Uterus (tissue), 2 donors: Measurements from ENCODE around the gene INSIG1.

Experiments
- POLR2A ChIP-seq, 2 donors: fragments of 450-650 bp; IDR thresholded peaks; one replicate each; pipeline ENCODE4 v1.6.1; 2016; ENCODE audit warnings: antibody characterized with exemption in 2 of 2, mild to moderate bottlenecking in 1 of 2, moderate library complexity in 1 of 2
- TF ChIP-seq, protein P1 (sequence below), 4 experiments: fragments of 200-600 bp in 2 of 4; fragments of 450-650 bp in 2 of 4; sonication (generic) in 2 of 4; IDR thresholded peaks; one replicate each; pipeline ENCODE4 v1.5.1; 2016 to 2019; ENCODE audit warnings: antibody characterized with exemption in 4 of 4, mild to moderate bottlenecking in 2 of 4, moderate library complexity in 1 of 4

DNA sequence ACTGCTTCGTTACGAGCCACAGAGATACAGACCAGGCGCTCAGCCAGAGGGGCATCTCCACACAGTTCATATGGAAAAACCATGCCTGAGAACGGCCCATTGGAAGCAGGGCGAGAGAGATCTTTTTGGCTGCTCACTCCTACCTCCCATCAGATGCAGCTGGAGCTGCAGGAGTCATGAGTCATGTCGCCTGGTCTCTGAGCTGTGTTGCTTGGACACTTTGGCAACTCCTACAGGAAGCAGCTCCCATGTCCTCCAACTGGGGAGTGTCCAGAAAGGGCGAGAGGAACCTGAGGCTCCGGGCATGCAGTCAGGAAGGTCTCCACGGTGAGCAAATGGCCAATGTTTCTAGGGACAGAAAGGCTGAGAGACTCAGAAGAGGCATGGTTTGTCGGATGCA, 24.9 kb downstream of the INSIG1 start:
- TF ChIP-seq, protein P1, sequence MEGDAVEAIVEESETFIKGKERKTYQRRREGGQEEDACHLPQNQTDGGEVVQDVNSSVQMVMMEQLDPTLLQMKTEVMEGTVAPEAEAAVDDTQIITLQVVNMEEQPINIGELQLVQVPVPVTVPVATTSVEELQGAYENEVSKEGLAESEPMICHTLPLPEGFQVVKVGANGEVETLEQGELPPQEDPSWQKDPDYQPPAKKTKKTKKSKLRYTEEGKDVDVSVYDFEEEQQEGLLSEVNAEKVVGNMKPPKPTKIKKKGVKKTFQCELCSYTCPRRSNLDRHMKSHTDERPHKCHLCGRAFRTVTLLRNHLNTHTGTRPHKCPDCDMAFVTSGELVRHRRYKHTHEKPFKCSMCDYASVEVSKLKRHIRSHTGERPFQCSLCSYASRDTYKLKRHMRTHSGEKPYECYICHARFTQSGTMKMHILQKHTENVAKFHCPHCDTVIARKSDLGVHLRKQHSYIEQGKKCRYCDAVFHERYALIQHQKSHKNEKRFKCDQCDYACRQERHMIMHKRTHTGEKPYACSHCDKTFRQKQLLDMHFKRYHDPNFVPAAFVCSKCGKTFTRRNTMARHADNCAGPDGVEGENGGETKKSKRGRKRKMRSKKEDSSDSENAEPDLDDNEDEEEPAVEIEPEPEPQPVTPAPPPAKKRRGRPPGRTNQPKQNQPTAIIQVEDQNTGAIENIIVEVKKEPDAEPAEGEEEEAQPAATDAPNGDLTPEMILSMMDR (IDR thresholded peaks at IDR 0.05) = no peak
- no peak for TF ChIP-seq POLR2A (IDR thresholded peaks at IDR 0.05)
